HS-5 (cell line): Measurements from ENCODE around the gene MTFMT.
"Not testable (repeated sequence)": the region's sequence is repeated elsewhere in the genome, so short reads cannot be mapped to it uniquely, and the experiment has no call there.

ENCODE experiments used
- DNase-seq: peaks from one replicate; pipeline ENCODE4 v3.0.0-alpha.2; 2012; ENCODE audit warnings: low read depth

The MTFMT gene

GRCh38 chr15:65028921-65029735 lies at the start of gene MTFMT:
MTFMT (minus strand) TSS chr15:65029639; CDS start chr15:65029613, 26 bp downstream.
- no peak for DNase-seq

DNA sequence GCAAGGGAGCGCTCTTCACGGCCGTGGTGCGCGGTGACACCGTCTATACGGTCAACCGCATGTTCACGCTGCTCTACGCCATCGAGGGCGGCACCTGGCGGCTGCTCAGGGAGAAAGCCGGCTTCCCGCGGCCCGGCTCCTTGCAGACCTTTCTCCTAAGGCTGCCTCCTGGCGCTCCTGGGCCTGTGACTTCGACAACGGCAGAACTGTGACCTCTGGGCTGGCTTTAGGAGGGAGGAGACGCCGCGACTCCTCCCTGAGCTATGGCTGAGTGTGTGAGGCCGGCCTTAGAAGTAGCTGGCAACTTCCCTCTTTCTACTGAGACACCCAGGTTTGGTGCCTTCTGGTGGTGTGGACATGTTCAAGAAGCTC lies 48.5 kb upstream of the MTFMT start:
- DNase-seq: no peak

GRCh38 chr15:65077291-65077980 lies 48.0 kb upstream of the MTFMT start:
- DNase-seq: no peak

- DNase-seq: no peak
These were observed 47.2 kb upstream of the MTFMT start, which contains the start of gene KBTBD13 for GRCh38 chr15:65076486-65077290. KBTBD13 (plus strand) TSS chr15:65076746; CDS start chr15:65076816, 70 bp downstream.

- not testable (repeated sequence) for DNase-seq
These were observed 46.4 kb upstream of the MTFMT start for GRCh38 chr15:65075607-65076395.

DNA sequence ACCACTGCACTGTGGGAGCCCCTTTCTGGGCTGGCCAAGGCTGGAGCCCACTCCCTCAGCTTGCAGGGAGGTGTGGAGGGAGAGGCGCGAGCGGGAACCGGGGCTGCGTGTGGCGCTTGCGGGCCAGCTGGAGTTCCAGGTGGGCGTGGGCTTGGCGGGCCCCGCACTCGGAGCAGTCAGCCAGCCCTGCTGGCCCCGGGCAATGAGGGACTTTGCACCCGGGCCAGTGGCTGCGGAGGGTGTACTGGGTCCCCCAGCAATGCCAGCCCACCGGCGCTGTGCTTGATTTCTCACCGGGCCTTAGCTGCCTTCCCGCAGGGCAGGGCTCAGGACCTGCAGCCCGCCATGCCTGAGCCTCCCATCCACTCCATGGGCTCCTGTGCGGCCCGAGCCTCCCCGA lies 45.5 kb upstream of the MTFMT start:
- DNase-seq: not testable (repeated sequence)

GRCh38 chr15:65072617-65073016 lies 43.2 kb upstream of the MTFMT start:
- DNase-seq: no peak

GRCh38 chr15:65072027-65072426 lies 42.6 kb upstream of the MTFMT start:
- DNase-seq: no peak

GRCh38 chr15:65071381-65071811 lies 42.0 kb upstream of the MTFMT start:
- no peak for DNase-seq

- DNase-seq: no peak
These were observed 40.5 kb upstream of the MTFMT start for GRCh38 chr15:65069779-65070546.

- no peak for DNase-seq
These were observed 39.7 kb upstream of the MTFMT start for GRCh38 chr15:65069179-65069578.

DNA sequence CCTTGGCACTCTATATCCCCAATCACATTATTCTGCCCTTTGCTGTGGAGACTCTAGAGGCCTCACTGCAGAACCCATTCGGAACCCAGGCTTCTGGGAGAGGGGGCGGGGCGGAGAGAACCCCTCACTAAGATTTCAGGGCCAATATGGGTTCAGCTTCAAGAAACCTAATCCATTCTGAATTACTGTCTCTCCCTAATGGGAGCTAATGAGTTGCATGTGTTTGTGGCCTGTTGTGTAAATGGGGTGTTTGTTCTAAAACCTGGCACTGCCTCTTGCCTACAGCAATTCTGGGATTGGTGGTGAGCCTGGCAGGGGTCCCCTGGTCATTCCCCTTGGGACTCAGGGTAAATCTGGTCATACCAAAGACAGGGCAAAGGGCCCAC lies 39.0 kb upstream of the MTFMT start:
- DNase-seq: no peak

DNA sequence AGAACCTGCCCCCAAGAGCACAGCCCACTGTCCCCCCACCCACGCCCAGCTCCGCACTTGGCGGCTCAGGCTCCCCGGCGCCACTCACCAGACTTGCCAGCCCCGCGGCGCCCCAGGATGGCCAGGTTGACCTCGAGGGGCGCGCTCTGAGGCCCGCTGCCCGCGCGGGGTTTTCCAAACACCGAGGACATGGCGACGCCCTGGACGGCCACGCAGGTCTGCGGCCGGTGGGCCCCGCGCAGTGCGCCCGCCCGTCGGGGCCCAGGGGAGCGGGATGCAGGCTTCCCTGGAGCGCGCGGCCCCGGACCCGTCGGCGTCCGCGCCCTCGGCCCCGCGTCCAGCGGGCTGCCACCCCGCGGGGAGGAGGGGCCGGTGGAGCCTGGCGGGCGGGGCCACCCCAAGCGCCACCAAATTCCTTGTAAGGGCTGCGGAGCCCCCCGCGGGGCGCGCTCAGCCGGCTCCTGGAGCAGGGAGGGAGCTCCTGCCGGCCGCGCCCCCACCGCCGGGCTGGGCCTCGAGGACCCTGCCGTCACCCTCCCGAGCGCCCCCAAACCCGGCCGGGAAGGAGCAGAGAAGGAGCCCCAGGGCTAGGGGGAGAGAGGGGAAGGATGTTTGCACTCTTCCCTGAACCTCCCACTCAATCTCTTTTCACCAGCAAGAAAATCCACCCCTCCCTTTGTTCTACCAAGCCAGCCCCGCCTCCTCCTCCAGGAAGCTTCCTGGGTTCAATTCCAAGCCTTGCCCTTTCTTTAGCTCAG lies 38.4 kb upstream of the MTFMT start, which contains the start of gene RASL12:
Gene RASL12 (minus strand): TSS at position 347 of the 758 bp plus-strand sequence. CDS start 156 bp downstream, at position 191.
- DNase-seq: no peak

GRCh38 chr15:65067317-65067644 lies 37.8 kb upstream of the MTFMT start:
- no peak for DNase-seq

- DNase-seq: no peak
These were observed 37.3 kb upstream of the MTFMT start for GRCh38 chr15:65066635-65067316.

DNA sequence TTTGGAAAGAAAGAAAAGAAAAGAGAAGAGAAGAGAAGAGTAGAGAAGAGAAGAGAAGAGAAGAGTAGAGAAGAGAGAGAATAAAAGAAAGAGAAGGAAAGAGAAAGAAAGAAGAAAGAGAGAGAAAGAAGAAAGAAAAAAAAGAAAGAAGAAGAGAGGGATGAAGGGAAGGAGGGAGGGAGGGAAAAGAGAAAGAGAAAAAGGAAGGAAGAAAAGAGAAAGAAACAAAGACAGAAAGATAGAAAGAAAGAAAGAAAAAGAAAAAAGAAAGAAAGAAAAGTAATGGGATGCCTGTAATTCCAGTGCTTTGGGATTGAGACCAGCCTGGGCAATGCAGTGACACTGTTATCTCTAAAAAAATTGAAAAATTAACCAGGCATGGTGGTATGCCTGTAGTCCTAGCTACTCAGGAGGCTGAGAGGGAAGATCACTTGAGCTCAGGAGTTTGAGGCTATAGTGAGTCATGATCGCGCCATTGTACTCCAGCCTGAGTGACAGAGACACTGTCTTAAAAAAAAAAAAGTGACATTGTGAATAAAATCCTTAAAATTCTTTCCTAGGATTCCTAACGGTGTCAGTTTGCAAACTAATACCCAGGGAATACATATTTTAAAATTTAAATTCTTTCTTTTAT lies 36.7 kb upstream of the MTFMT start:
- no peak for DNase-seq

GRCh38 chr15:65062726-65063125 lies 33.3 kb upstream of the MTFMT start:
- DNase-seq: no peak

DNA sequence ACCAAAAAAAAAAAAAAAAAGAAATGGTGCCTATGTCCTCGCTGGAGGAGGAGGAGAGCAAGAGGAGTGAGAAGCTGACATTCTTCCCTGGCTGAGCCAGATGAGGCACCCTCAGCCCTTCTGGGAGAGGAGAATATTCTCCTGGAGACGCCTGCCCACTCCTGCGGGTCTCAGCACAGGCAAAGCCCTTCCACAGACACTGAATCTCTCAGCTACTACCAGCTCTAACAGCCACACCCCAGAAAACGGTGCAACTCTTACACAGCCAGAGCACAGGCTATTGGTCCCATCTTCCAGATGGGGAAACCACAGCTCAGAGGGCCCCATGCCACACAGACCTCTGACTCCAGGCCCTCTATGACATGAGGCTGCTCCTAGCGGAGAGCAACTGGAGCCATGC lies 32.6 kb upstream of the MTFMT start:
- no peak for DNase-seq
